HG03457 (cell line): ENCODE results near the gene ENOX1.

ENCODE experiments used
- ATAC-seq: cut with Tn5 transposase; IDR thresholded peaks from one replicate; pipeline ENCODE4 v1.9.1; 2021; ENCODE audit warnings: moderate number of reproducible peaks; ENCODE audit not compliant: unreplicated experiment

ENOX1 gene

GRCh38 chr13:43555667-43556066 lies 231.1 kb downstream of the ENOX1 start:
- ATAC-seq, result no peak

DNA sequence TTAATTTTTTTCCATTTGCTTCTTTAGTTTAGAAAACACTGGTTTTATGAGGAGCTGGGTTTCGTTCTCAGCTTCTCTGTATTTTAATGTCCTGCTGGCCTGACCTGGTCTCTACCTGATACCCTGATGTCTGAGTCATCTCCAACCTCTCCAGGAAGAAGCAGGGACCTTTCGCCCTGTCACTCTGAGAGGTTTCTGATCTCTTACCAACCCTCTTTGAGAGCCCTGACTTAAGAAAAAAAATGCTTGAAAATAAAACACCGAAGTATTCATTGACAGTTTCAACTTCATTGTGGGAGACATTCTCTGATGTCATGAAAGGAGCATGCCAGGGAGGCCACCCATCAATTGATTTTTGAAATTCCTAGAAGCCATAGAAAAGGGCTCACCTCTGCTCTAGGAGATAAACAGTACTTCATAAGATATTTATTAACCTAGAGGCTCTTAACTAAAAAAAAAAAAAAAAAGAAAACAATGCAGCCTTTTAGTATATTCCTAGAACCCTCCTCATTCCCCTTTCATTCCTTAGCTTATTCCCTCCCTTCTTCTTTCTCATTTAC lies 234.8 kb downstream of the ENOX1 start:
- ATAC-seq, result no peak

- no peak for ATAC-seq
Measured at GRCh38 chr13:43546816-43547215, 240.0 kb downstream of the ENOX1 start.

GRCh38 chr13:43546251-43546650 lies 240.5 kb downstream of the ENOX1 start:
- no peak for ATAC-seq

DNA sequence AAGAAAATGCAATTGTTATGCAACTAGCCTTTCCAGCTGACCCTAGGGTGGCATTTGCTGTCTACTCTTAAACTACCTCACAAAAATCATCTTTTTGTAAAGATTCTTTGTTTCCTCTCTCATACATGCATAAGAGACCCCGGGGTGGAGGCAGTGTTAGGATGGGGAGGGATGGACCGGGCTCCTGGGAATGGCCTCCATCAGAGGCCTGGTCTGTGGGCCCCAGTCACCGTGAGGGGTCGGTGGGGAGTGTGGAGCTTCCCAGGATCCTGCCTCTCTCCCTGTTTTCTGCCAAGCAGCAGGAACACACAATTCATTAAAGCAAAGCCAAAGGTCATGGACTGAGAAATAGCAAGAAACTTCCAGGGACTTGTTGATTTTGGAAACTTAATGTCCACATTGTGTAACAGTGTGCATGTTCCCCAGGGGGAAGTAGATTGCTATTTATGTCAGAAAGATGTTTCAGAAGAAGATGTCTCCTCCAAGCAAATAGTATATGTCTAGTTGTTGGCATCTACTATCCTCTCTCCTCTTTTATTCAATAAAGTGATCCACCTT lies 241.4 kb downstream of the ENOX1 start:
- ATAC-seq, result no peak

DNA sequence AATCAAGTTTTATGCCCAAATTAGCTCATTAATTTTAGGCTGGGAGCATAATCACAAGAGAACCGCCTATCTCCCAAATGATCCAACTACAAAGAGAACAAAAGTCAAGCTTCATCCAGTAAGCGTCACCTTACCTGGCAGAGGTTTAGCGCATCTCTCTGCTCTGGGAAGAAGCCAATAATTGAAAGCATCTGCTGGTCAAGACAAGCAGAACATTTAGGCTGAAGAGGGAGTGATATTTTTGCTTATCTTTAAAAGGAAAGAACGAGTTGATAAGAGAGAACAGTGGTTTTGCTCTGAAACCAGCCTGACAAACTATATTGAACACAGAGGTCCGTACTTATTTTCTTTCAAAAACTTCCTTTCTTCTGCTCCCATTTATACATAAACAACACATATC lies 242.1 kb downstream of the ENOX1 start:
- no peak for ATAC-seq

- ATAC-seq, result no peak
Measured at GRCh38 chr13:43544011-43544410, 242.8 kb downstream of the ENOX1 start.

GRCh38 chr13:43543331-43543730 lies 243.4 kb downstream of the ENOX1 start:
- no peak for ATAC-seq

DNA sequence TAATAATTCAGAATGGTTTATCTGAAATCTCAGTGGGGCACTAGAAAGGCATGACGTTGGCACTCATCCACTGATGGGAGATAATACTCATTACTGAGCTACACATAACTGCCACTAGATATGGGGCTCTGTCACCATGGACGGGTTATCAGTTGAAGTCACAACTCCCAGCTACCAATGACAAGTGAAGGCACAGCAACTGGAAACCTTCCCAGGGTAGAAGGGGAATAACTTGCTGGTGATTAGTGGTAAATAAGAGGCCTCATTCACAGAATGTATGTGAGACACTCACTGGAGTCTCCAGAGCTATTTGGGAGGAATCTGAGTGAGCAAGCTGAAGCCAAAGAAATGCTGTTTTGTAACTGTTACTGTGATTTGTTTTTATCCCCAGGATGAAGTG lies 249.6 kb downstream of the ENOX1 start:
- ATAC-seq, result no peak

- no peak for ATAC-seq
Measured at GRCh38 chr13:43529796-43530195, 257.0 kb downstream of the ENOX1 start.

- ATAC-seq, result no peak
Measured at GRCh38 chr13:43528992-43529391, 257.8 kb downstream of the ENOX1 start.

DNA sequence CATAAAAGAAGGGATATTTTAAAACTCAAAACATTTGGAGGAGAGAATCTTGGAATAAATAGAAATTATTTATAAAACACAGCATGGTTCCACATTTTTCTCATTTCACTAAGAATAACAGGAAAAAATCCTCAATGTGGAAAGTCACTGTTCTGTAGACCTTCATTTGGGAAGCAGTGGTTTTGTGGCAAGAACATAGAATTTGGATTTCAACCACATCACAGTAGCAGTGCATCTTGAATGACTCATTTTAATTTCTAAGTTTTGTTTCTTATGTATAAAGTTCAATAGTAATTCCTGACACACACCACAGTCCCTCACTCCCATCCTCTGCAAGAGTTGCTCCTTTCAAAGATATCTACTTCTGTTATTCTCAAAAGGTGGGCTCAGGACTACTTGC lies 264.0 kb downstream of the ENOX1 start:
- no peak for ATAC-seq

DNA sequence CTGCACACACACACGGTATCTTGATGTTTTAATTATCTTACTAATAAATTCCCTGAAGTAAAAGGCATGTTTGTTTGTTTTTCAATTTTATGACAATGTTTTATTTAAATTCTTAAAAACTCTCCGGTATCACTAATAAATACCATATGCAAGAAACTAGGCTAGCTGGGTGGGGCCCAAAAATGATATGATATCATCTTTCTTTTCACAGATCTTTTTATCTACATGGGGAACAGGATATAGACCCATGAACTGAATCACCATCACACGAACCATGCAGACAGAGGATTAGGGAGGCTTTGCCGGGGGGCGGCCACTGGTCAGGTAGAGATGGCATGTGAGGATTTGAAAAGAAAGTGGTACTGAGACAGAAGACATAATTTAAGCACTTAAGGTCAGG lies 266.4 kb downstream of the ENOX1 start:
- ATAC-seq, result no peak

GRCh38 chr13:43518833-43519232 lies 267.9 kb downstream of the ENOX1 start:
- ATAC-seq, result no peak

- no peak for ATAC-seq
Measured at GRCh38 chr13:43516401-43516833, 270.4 kb downstream of the ENOX1 start.

DNA sequence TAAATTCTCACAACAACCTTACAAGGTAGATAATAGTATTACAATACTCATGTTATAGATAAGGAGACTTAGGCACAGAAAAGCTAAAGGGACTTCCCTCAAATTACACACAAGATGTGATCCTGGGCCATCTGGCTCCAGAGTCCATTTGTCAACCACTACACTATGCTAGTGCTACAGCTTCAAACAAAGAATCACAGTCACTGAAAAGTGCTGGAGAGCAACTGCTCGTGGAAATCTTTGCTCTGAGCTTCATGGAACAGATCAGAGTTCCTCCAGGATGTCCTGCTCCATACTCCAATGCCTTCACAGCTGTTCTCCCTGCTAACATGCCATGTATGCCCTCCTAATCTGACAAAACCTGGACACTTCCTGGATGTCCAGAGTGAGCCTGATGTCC lies 271.2 kb downstream of the ENOX1 start:
- ATAC-seq, result no peak

DNA sequence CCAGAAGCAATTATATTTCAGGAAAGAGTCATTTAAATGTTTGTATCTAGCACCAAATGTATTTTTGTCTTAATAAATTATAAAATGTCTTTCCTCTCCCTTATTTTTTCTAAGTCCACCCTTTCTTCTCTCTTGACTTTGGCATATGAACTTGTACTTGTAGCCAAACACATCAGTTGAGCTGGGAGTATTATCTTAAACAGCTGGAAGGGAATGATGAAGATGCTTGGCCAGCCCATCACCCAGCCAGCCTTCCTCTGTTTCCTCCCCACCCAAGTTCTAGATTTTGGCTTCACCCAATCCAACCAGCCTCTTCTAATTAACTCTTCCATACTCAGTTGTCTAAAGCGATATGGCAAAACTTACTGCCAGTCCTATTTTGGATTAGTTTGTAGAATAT lies 272.5 kb downstream of the ENOX1 start:
- no peak for ATAC-seq

- no peak for ATAC-seq
Measured at GRCh38 chr13:43512221-43512620, 274.6 kb downstream of the ENOX1 start.

- ATAC-seq, result no peak
Measured at GRCh38 chr13:43510956-43511901, 275.5 kb downstream of the ENOX1 start.

GRCh38 chr13:43495732-43496131 lies 291.0 kb downstream of the ENOX1 start:
- no peak for ATAC-seq

DNA sequence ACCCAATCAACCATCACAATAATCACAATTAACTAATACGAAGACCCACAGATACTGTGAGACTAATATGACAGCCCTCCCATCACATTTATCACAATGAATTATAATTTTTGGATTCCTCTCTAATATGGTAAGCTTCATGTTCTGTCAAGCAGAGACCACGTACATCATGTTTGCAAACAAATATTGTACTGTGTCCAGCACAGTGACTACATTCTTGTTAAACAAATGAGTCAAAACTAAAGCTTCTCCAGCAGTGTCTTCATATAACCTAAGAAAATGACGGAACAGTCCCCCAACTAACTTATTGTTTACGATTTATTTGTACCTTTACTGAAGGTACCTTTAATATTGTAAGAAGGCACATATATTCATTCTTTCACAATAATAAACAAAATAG lies 292.6 kb downstream of the ENOX1 start:
- no peak for ATAC-seq

DNA sequence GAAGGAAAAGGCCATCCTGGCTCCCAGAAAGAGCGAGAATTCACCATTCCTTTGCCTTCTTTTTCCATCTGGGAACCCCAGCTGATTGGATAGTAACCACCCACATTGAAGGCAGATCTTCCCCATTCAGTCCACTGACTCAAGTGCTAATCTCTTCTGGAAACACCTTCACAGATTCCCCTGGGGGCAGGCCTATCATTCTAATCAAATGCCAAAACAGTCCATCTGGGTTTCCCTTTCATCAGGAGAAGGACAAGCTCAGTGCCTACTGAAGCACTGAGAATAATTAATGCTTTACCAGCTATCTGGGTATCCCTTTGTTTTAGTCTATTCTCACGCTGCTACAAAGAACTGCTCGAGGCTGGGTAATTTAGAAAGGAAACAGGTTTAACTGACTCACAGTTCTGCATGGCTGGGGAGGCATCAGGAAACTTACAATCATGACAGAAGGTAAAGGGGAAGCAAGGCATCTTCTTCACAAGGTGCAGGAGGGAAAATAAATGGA lies 293.2 kb downstream of the ENOX1 start:
- ATAC-seq, result no peak
